Lower leg skin (tissue), 3 donors: Measurements from ENCODE around the gene ETV2.

Experiments used
- CTCF ChIP-seq, 3 donors: fragments of 450-650 bp; IDR thresholded peaks; one replicate each; pipeline ENCODE4 v1.5.1; 2016; ENCODE audit warnings: antibody characterized with exemption in 3 of 3, mild to moderate bottlenecking in 3 of 3, moderate library complexity in 2 of 3
- POLR2A ChIP-seq, 2 donors: fragments of 450-650 bp; IDR thresholded peaks; one replicate each; pipeline ENCODE4 v1.6.1; 2016 to 2017; ENCODE audit warnings: antibody characterized with exemption in 2 of 2, mild to moderate bottlenecking in 1 of 2, moderate library complexity in 1 of 2

DNA sequence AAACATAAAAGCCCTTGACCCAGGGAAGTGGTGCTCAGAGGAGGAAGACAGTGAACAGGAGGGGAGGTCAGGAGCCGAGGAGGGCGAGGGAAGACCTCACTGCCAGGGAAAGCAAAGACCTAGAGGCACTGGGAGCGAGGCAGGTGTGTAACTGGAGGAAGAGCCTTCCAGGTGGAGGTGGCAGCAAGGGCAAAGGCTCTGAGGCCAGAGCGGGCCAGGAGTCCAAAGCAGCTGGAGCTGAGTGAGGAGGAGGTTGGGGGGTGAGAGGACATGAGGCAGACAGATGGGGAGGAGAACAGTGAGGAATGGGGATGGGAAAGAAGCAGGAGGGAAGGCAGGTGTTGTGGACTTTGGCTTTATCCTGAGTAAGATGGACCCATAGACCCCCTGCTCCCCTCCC lies 28.4 kb downstream of the ETV2 start:
- TF ChIP-seq CTCF (IDR thresholded peaks at IDR 0.05) (no peak), POLR2A (IDR thresholded peaks at IDR 0.05) (no peak)
